Adrenal gland (tissue), 5 donors: ENCODE results near the gene TGFBR1.

Experiments used
- POLR2A ChIP-seq, 2 donors: fragments of 450-650 bp; IDR thresholded peaks; one replicate each; pipeline ENCODE4 v1.6.1; 2017; ENCODE audit warnings: antibody characterized with exemption in 2 of 2, mild to moderate bottlenecking in 2 of 2, moderate library complexity in 1 of 2
- TF ChIP-seq, protein P1 (sequence below), 6 experiments: fragments of 450-650 bp in 4 of 6; fragments of 200-600 bp in 2 of 6; sonication (generic) in 1 of 6; IDR thresholded peaks; 1 replicate in 5 of 6; 2 replicates in 1 of 6; pipeline versions ENCODE4 v1.5.1 to v1.8.0; 2016 to 2021; ENCODE audit warnings: antibody characterized with exemption in 6 of 6, mild to moderate bottlenecking in 2 of 6, moderate library complexity in 1 of 6
- donor health status: DM: no; HTN: no; CAD: no.

GRCh38 chr9:99060621-99061020, 44.3 kb upstream of the TGFBR1 start:
- no peak for TF ChIP-seq POLR2A (IDR thresholded peaks at IDR 0.05)
- TF ChIP-seq, protein P1, sequence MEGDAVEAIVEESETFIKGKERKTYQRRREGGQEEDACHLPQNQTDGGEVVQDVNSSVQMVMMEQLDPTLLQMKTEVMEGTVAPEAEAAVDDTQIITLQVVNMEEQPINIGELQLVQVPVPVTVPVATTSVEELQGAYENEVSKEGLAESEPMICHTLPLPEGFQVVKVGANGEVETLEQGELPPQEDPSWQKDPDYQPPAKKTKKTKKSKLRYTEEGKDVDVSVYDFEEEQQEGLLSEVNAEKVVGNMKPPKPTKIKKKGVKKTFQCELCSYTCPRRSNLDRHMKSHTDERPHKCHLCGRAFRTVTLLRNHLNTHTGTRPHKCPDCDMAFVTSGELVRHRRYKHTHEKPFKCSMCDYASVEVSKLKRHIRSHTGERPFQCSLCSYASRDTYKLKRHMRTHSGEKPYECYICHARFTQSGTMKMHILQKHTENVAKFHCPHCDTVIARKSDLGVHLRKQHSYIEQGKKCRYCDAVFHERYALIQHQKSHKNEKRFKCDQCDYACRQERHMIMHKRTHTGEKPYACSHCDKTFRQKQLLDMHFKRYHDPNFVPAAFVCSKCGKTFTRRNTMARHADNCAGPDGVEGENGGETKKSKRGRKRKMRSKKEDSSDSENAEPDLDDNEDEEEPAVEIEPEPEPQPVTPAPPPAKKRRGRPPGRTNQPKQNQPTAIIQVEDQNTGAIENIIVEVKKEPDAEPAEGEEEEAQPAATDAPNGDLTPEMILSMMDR (IDR thresholded peaks at IDR 0.05) = no peak
